GM12864 (cell line): ENCODE data around the gene DOCK2.

Experiments
- DNase-seq: peaks from one replicate; pipeline ENCODE4 v3.0.0-alpha.2; 2011; ENCODE audit warnings: low read depth
- H3K4me3 ChIP-seq: 2 replicates; pipeline ENCODE4 v1.5.1; 2011; ENCODE audit warnings: mild to moderate bottlenecking, low read depth, low read length, control low read depth
- CTCF ChIP-seq: IDR thresholded peaks from 2 replicates; pipeline ENCODE4 v1.5.1; 2011; ENCODE audit warnings: low read depth, mild to moderate bottlenecking, moderate library complexity, low read length, control low read depth, inconsistent platforms; ENCODE audit errors: missing control alignments

DOCK2 gene

GRCh38 chr5:169742771-169743296 lies 105.8 kb downstream of the DOCK2 start:
- DNase-seq, result no peak
- no peak for TF ChIP-seq CTCF
- no peak overlapping the region for H3K4me3 ChIP-seq

DNA sequence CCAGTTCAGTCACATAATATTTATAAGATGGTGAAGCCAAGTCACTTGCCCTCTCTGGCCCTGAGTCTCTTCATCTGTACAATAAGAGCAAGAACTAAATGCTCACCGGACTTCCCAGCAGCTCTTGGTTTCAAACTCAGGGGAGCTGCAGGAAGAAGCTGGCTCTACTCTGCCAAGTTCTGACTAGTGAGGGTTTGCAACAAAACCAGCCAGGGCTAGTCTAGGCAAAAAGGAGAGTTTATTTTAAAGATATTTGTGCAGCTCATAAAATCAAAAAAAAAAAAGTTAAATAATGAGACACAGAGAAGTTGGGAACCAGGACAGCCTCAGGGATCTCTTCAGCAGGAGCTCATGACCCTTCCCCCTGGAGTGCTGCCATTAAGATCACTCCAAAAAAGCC lies 107.3 kb downstream of the DOCK2 start:
- no peak for TF ChIP-seq CTCF
- no peak overlapping the region for H3K4me3 ChIP-seq
- DNase-seq, result no peak

- no peak overlapping the region for H3K4me3 ChIP-seq
- no peak for DNase-seq
Observed at GRCh38 chr5:169745441-169746146, 108.5 kb downstream of the DOCK2 start.

DNA sequence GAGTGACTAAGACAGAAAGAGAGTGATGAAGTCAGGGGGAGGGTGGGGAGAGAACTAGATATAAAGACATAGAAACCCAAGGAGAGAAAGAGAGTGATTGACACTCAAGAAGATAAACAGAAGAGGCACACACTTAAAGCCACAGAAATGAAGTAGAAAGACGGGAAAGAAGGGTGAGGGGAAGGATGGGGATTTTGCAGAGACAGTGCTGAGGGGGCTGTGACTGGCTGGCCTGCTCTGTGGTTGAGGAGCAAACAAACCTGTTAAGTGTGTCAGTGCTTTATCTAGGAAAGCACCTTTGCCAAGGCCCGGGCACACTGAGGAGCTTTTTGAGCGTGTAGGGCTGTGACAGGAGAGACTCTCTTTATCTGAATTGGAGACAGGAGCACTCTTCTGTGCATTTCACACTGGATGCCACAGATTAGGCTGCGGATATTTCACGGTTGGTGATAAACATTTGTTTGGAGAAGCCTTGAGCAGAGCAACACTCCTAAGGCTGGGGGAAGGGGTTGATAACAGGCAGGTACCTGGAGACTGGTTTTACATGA lies 109.1 kb downstream of the DOCK2 start:
- DNase-seq, result no peak
- H3K4me3 ChIP-seq, result no peak overlapping the region
- no peak for TF ChIP-seq CTCF

More at GRCh38 chr5:169745441-169746146, 108.5 kb downstream of the DOCK2 start:
- no peak for TF ChIP-seq CTCF

DNA sequence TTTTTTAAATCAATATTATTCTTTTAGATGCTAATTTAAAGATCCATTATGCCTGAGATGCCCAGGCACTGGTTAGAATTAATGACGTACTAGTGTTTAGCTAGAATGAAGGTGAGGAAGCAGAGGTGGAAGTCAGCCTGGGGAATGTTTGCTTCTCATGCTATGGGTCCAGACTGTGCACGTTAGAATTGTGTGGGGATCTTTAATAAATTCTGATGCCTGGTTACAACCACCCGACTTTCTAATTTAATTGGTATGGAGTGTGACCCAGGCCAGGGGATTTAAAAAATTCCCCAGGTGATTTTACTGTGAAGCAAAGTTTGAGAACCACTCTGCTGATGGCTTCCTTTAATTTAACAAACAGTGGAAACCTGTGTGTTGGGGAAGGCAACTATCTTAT lies 111.1 kb downstream of the DOCK2 start:
- DNase-seq, result no peak

DNA sequence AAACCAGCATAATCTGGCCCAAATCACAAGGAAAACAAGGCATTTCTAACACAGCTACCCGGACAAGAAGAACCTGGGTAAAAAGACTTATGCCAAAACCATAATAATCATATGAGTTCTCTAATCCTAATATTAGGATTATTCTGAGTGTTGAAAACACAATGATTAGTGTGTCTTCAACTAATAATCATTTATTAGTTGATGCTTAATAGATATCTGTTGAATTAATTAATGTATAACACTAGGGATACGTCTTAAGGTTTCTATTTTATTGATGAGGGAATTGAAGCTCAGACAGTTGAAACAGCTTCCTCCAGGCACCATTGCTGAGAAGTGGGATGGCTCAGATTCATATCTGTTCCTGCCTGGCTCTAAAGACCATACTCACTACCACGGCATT lies 112.2 kb downstream of the DOCK2 start:
- no peak for TF ChIP-seq CTCF
- no peak overlapping the region for H3K4me3 ChIP-seq
- no peak for DNase-seq

More for the DNA sequence above, 111.1 kb downstream of the DOCK2 start:
- H3K4me3 ChIP-seq, result no peak overlapping the region
- no peak for TF ChIP-seq CTCF
